Mesendoderm (in vitro differentiated cells): Measurements from ENCODE around the gene DNAH7.

Experiments
- DNase-seq: peaks from one replicate; pipeline ENCODE4 v3.0.0; 2013
- H2AK5ac ChIP-seq: 2 replicates; pipeline ENCODE4 v1.6.1; 2013; ENCODE audit warnings: low read length, inconsistent platforms
- H2BK120ac ChIP-seq: 2 replicates; pipeline ENCODE4 v1.6.1; 2013; ENCODE audit warnings: low read depth, mild to moderate bottlenecking, low read length, moderate library complexity, mixed read lengths
- H2BK15ac ChIP-seq: replicated peaks from 2 replicates; pipeline ENCODE4 v1.6.1; 2013; ENCODE audit warnings: low read depth, mild to moderate bottlenecking, moderate library complexity
- H2BK5ac ChIP-seq: 2 replicates; pipeline ENCODE4 v1.6.1; 2013; ENCODE audit warnings: low read length, inconsistent platforms
- H3K18ac ChIP-seq: 2 replicates; pipeline ENCODE4 v1.6.1; 2013; ENCODE audit warnings: mild to moderate bottlenecking, low read length, mixed read lengths
- H3K23ac ChIP-seq: one replicate; pipeline ENCODE4 v1.6.1; 2013; ENCODE audit warnings: low read length
- H3K27ac ChIP-seq: 2 replicates; pipeline ENCODE4 v1.5.1; 2013; ENCODE audit warnings: low read depth, mild to moderate bottlenecking, inconsistent platforms, low read length, moderate library complexity
- H3K27me3 ChIP-seq: 2 replicates; pipeline ENCODE4 v1.6.1; 2013; ENCODE audit warnings: low read length, control low read depth, mild to moderate bottlenecking, inconsistent platforms; ENCODE audit not compliant: insufficient read depth, poor library complexity
- H3K36me3 ChIP-seq: 2 replicates; pipeline ENCODE4 v1.6.1; 2013; ENCODE audit warnings: low read length, inconsistent platforms; ENCODE audit not compliant: control insufficient read depth, insufficient read depth
- H3K4ac ChIP-seq: one replicate; pipeline ENCODE4 v1.6.1; 2013; ENCODE audit warnings: low read depth, mild to moderate bottlenecking, low read length, moderate library complexity
- H3K4me1 ChIP-seq: 2 replicates; pipeline ENCODE4 v1.6.1; 2013; ENCODE audit warnings: low read depth, low read length, inconsistent platforms; ENCODE audit not compliant: control insufficient read depth
- H3K4me2 ChIP-seq: 2 replicates; pipeline ENCODE4 v1.6.1; 2013; ENCODE audit warnings: low read length
- H3K4me3 ChIP-seq: 2 replicates; pipeline ENCODE4 v1.5.1; 2013; ENCODE audit warnings: mild to moderate bottlenecking, low read length
- H3K56ac ChIP-seq: one replicate; pipeline ENCODE4 v1.6.1; 2013; ENCODE audit warnings: low read length
- H3K79me1 ChIP-seq: 2 replicates; pipeline ENCODE4 v1.6.1; 2013; ENCODE audit warnings: low read length, inconsistent platforms
- H3K79me2 ChIP-seq: 2 replicates; pipeline ENCODE4 v1.6.1; 2013; ENCODE audit warnings: mild to moderate bottlenecking, low read length; ENCODE audit not compliant: control insufficient read depth, insufficient read depth
- H3K9ac ChIP-seq: 2 replicates; pipeline ENCODE4 v1.6.1; 2013; ENCODE audit warnings: low read length, inconsistent platforms
- H4K5ac ChIP-seq: one replicate; pipeline ENCODE4 v1.6.1; 2013; ENCODE audit warnings: low read length
- H4K8ac ChIP-seq: one replicate; pipeline ENCODE4 v1.6.1; 2013; ENCODE audit warnings: low read depth, mild to moderate bottlenecking, control low read depth, low read length, moderate library complexity
- WGBS: extraction: QIAGEN DNeasy Blood & Tissue Kit; methylation state at CpG from one replicate; pipeline ENCODE4 v1.1.7; 2013; ENCODE audit warnings: low lambda C conversion rate, missing lambda C conversion rate; ENCODE audit not compliant: insufficient coverage; ENCODE audit errors: extremely low coverage; 5-methylcytosine and 5-hydroxymethylcytosine counted together

Gene DNAH7

DNA sequence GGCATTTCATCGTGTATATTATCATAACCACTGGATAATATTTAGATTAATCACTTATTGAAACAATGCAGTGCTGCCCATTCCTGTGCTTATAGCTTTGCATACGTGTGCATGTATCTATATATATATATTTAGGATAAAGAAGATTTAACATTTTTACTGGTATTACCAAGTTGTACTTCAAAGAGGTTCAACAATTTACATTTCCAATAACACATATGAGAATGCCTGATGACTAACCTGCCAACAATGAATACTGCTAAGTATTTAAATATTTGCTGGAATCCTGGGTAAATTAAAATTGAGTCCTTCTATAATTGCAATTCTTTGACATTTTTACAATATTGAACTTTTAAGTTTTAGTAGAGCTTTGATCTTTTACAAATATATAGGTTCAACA is 300.2 kb downstream of the DNAH7 start:
- Histone ChIP-seq H4K8ac (no peak overlapping the region), H2BK5ac (no peak overlapping the region), H3K4ac (no peak overlapping the region), H3K79me2 (no peaks in the 10 kb centered on the region), H3K4me3 (no peak overlapping the region), H3K4me2 (no peak overlapping the region), H3K9ac (no peak overlapping the region), H2AK5ac (no peak overlapping the region), H2BK120ac (no peak overlapping the region), H3K18ac (no peak overlapping the region), H4K5ac (no peak overlapping the region), H3K27me3 (no peaks in the 10 kb centered on the region), H3K4me1 (no peaks in the 10 kb centered on the region), H3K79me1 (no peaks in the 10 kb centered on the region), H3K27ac (no peak overlapping the region), H3K36me3 (no peaks in the 10 kb centered on the region), H3K56ac (no peak overlapping the region), H2BK15ac (no peak overlapping the region), H3K23ac (no peak overlapping the region)
- WGBS: no CpG with 5 or more reads among the region's 2 CpGs
- no peak for DNase-seq

DNA sequence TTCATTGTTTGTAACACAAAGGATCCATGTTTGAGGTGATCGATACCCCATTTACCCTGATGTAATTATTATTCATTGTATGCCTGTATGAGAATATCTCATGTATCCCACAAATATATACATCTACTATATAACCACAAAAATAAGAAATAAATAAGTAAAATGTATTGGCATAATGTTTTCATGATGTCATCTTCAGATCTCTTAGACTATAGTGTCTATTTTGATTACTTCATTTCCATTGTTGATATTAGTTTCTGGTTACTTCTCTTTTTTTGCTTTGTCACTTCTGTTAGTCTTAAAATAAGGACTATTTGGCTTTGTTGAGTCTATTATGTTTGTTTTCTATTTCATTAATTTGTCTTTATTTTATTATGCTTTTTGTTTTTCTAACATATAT is 301.9 kb downstream of the DNAH7 start:
- Histone ChIP-seq H3K23ac (no peak overlapping the region), H3K79me1 (no peaks in the 10 kb centered on the region), H3K56ac (no peak overlapping the region), H3K4me3 (no peak overlapping the region), H3K36me3 (no peaks in the 10 kb centered on the region), H2AK5ac (no peak overlapping the region), H4K5ac (no peak overlapping the region), H2BK15ac (no peak overlapping the region), H3K9ac (no peak overlapping the region), H3K4ac (no peak overlapping the region), H3K27ac (no peak overlapping the region), H2BK120ac (no peak overlapping the region), H3K27me3 (no peaks in the 10 kb centered on the region), H3K4me2 (no peak overlapping the region), H3K79me2 (no peaks in the 10 kb centered on the region), H4K8ac (no peak overlapping the region), H3K18ac (no peak overlapping the region), H2BK5ac (no peak overlapping the region), H3K4me1 (no peaks in the 10 kb centered on the region)
- no peak for DNase-seq
- no CpG with 5 or more reads among the region's 1 CpG for WGBS

DNA sequence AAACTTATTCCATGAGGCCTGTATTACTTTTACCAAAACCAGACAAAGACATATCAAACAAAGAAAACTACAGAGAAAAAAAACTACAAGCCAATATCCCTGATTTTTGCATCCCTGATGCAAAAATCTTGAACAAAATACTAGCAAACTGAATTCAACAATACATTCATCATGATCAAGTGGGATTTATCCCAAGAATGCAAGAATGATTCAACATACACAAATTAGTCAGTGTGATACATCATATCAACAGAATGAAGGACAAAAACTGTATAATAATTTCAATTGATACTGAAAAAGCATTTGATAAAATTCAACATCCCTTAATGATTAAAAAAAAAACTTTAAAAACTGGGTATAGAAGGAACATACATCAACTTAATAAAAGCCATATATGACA is 304.8 kb downstream of the DNAH7 start:
- no peak for DNase-seq
- Histone ChIP-seq H2BK120ac (no peak overlapping the region), H3K4me3 (no peak overlapping the region), H4K5ac (no peak overlapping the region), H2BK15ac (no peak overlapping the region), H2BK5ac (no peak overlapping the region), H3K79me1 (no peaks in the 10 kb centered on the region), H3K27ac (no peak overlapping the region), H3K56ac (no peak overlapping the region), H3K79me2 (no peaks in the 10 kb centered on the region), H3K9ac (no peak overlapping the region), H3K36me3 (no peaks in the 10 kb centered on the region), H3K23ac (no peak overlapping the region), H2AK5ac (no peak overlapping the region), H3K4me2 (no peak overlapping the region), H3K4me1 (no peaks in the 10 kb centered on the region), H4K8ac (no peak overlapping the region), H3K18ac (no peak overlapping the region), H3K4ac (no peak overlapping the region), H3K27me3 (no peaks in the 10 kb centered on the region)

DNA sequence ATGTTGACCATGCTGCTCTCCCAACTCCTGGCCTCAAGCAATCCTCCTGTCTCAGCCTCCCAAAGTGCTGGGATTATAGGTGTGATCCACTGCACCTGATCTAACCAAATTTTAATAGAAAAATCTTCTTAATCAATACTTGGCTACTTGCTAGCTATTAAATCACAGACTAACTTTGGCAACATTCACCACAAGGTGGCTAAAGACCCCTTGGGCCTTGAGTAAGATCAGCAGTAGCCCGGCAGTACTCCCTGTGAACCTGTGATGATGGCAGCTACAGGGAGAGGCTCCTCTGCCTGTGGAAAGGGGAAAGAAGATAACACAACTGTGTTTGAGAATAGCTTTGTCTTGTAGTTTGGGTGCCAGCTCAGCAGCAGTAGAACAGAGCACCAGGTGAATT is 308.8 kb downstream of the DNAH7 start:
- H3K4ac ChIP-seq: no peak overlapping the region
- H3K4me3 ChIP-seq: no peak overlapping the region
- no peaks in the 10 kb centered on the region for H3K27me3 ChIP-seq
- H3K56ac ChIP-seq: no peak overlapping the region
- H3K79me1 ChIP-seq: no peaks in the 10 kb centered on the region
- no peak overlapping the region for H3K18ac ChIP-seq
- no CpG with 5 or more reads among the region's 1 CpG for WGBS
- H2BK15ac ChIP-seq: no peak overlapping the region
- H2AK5ac ChIP-seq: no peak overlapping the region
- no peak overlapping the region for H2BK120ac ChIP-seq
- H2BK5ac ChIP-seq: no peak overlapping the region
- no peak overlapping the region for H3K23ac ChIP-seq
- no peak overlapping the region for H4K5ac ChIP-seq
- no peaks in the 10 kb centered on the region for H3K79me2 ChIP-seq
- H3K27ac ChIP-seq: no peak overlapping the region
- DNase-seq: peak; percentile 30
- H3K4me1 ChIP-seq: no peaks in the 10 kb centered on the region
- H4K8ac ChIP-seq: no peak overlapping the region
- H3K36me3 ChIP-seq: no peaks in the 10 kb centered on the region
- H3K4me2 ChIP-seq: no peak overlapping the region
- no peak overlapping the region for H3K9ac ChIP-seq

DNA sequence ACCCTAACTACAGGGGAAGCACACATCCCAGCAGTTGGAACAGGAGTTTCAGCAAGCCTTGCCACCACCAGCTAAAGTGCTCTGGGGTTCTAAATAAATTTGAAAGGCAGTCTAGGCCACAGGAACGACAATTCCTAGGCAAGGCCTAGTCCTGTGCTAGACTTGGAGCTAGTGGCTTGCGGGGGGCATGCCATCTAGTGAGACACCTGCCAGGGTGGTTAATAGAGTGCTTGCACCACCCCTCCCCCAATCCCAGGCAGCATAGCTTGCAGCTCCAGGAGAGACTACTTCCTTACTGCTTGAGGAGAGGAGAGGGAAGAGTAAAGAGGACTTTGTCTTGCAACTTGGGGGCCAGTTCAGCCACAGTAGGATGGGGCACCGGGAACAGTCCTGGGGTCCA is 309.8 kb downstream of the DNAH7 start:
- Histone ChIP-seq H2AK5ac (no peak overlapping the region), H2BK120ac (no peak overlapping the region), H3K18ac (no peak overlapping the region), H3K27me3 (no peaks in the 10 kb centered on the region), H3K27ac (no peak overlapping the region), H3K4me1 (no peaks in the 10 kb centered on the region), H3K4me3 (no peak overlapping the region), H3K4ac (no peak overlapping the region), H3K79me1 (no peaks in the 10 kb centered on the region), H3K79me2 (no peaks in the 10 kb centered on the region), H4K5ac (no peak overlapping the region), H3K56ac (no peak overlapping the region), H3K23ac (no peak overlapping the region), H3K4me2 (no peak overlapping the region), H2BK15ac (no peak overlapping the region), H2BK5ac (no peak overlapping the region), H3K9ac (no peak overlapping the region), H3K36me3 (no peaks in the 10 kb centered on the region), H4K8ac (no peak overlapping the region)
- no peak for DNase-seq
- WGBS: no CpG with 5 or more reads among the region's 3 CpGs

DNA sequence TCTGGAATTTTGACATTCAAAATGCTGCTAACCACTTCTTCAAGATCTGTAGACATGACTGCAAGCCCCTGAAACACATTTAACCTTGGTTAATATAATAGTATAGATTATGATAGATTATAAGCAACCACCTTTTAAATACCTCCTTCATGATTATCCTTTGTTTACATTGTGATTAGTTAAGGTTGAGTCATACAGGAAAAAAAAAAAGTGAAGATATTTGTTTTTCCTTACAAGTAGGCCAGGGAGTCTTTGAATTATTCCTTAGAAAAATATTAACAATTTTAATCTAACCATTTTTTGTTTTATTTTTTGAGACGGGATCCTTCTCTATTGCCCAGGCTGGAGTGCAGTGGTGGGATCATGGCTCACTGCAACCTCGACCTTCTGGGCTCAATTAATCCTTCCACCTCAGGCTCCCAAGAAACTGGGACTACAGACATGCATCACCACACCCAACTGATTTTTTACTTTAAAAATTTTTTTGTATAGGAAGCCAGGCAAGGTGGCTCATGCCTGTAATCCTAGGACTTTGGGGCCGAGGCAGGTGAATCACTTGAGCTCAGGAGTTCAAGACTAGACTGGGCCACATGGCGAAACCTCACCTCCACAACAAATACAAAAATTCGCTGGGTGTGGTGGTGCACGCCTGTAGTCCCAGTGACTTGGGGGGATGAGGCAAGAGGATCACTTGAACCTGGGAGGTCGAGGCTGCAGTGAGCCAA is 312.3 kb downstream of the DNAH7 start:
- Histone ChIP-seq H3K79me2 (no peaks in the 10 kb centered on the region), H2BK120ac (no peak overlapping the region), H4K5ac (no peak overlapping the region), H3K36me3 (no peaks in the 10 kb centered on the region), H2BK15ac (no peak overlapping the region), H3K18ac (no peak overlapping the region), H3K9ac (no peak overlapping the region), H3K4ac (no peak overlapping the region), H3K27ac (no peak overlapping the region), H4K8ac (no peak overlapping the region), H3K4me3 (no peak overlapping the region), H2AK5ac (no peak overlapping the region), H3K79me1 (no peaks in the 10 kb centered on the region), H3K4me2 (no peak overlapping the region), H3K27me3 (no peaks in the 10 kb centered on the region), H3K4me1 (no peaks in the 10 kb centered on the region), H3K23ac (no peak overlapping the region), H3K56ac (no peak overlapping the region), H2BK5ac (no peak overlapping the region)
- no CpG with 5 or more reads among the region's 7 CpGs for WGBS
- DNase-seq: no peak
